HG03439 (cell line): ENCODE measurements around the gene CAST.
A peak's percentile ranks its signal among the peaks of the same experiment; 100 is the strongest.

Experiments used
- ATAC-seq: cut with Tn5 transposase; IDR thresholded peaks from one replicate; pipeline ENCODE4 v1.9.1; 2021; ENCODE audit warnings: mild to moderate bottlenecking, moderate library complexity; ENCODE audit not compliant: unreplicated experiment

The CAST gene

DNA sequence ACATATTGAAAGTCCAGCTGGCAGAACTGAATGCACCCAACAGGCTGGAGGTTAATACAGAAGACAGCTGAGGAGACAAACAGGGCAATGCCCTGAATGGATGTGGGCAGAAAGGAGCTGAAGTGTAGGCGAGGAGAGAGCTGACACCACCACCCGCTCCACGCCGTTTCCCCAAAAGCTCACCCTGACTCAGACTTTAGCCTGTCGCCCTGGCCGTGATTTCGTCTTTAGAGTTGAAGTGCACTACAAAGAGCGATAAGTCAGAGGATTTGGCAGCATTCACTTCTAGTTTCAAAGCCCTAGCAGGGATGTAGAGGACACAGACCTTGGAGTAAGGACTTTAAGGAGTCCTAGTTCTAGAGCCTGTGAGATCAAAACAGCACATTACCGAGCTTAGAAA is 147.7 kb downstream of the CAST start:
- no peak for ATAC-seq

DNA sequence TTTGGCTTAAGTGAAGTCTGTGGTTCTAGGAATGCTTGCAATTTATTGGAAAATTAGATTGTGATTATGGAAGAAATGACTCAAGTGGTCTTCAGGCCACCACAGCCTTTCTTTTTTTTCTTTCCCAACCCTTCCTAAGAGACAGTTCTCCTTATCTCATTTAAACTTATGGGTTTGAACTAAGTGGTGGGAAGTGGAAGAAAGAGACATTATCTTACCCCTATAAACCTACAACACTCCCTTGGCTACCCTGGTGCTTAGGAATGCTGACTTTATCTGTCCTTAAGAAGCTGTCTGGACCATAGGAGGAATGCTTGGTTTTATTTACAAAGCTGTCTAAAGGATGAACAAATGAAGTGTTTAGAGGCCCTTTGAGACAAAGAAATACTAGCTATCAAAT is 150.7 kb downstream of the CAST start:
- no peak for ATAC-seq

DNA sequence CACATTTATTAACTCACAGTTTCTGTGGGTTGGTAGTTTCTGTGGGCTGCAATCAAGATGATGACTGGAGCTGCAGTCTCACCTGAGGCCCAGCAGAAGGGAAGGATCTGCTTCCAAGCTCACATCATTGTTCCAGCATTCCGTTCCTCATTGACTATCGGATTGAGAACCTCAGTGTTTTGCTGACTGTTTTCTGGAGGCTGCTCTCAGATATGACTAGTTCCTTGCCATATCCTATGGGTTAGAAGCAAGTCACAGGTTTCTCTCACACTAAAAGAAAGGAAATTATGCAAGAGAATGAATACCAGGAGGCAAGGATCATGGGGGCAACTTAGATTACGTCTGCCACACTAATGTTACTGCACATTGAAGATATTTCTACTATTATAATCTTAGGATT is 151.9 kb downstream of the CAST start:
- ATAC-seq = no peak

DNA sequence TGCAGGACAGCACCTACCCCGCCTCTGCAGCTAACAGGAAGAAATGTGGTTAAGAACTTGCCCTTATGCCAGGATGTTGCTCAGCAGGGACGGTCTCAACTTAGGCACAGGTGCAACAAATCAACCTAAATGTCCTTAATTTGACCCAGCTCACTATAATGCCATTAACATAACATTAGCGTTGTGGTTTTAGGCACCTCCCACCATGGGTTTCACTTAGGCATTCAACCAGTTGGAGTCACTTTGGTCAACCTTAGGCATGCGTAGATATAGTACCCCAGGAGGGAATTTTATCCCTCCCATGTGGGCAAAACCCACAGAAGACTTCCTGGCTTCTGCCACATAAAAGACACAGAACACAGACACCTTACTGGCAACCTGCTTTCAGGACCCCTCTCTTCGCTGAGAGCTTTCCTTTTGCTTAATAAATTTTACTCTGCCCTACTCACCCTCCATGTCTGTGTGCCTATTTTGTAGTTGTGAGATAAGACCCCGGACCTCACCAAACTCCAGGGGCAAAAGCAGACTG is 154.3 kb downstream of the CAST start:
- ATAC-seq = peak; percentile 72

DNA sequence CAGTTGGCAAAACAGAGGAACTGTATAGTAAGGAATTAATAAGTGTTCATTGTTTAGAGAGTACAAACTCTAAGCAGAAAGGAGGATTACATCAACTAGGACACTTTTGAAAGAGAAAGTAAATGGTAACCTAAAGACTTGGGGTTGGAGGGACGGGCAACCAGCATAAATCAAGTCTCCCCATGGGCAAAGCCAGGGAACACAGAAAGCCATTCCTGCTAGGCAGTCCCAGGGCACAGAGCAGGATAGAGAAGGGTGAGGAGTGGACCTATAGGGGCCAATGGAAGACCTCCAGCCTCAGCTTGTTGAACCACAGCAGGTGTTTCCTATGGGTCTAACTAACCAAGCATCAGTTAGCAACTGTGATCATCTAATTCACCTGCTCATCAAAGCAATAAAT is 154.8 kb downstream of the CAST start:
- peak; percentile 33 for ATAC-seq

DNA sequence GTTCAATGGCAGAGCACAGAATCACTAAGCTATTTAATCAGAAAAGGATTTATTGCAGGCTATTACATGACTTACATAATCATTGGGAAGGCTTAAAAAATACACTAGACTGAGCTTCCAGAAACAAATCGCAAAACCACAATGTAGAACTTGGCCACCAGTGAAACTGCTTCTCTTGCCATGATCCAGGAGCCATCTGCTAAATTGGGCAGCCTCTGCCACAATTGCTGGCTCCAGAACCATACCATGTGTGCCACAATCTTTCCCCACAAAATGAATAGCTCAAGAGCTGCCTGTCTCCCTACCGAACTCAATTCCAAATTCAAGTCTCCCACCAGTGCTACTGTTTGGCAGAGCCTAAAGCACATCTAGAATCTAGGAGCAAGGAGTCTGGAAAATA is 155.3 kb downstream of the CAST start:
- no peak for ATAC-seq

DNA sequence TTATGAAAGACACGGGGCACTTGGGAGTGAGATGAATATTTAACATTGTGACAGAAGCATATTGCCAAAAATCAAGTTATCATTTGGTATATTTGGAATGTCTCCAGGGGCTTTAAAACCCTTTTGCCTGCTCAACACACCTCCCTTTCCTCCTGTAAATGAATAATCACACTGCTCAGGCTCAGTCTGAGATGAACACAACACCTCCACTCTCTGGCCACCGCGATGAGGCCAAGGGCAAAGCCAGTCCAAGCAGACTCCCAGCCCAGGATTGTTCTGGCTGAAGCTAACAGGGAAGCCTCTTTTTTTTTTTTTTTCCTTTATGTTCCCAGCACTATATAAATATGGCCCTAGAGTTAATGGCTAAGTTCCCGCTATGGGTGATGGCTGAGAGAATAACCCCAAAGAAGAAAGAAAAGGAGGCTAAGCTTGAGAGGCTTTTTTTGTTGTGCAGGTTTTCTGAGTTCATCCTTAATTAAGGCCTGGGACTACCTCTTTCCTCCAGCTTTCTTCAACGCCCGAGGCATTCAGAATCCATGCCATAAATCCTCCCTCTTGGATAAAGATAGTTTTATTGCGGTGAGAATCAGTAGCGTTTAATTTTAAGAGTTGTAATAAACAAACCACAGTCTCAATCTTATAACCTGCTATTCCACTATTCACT is 156.1 kb downstream of the CAST start:
- ATAC-seq = no peak

DNA sequence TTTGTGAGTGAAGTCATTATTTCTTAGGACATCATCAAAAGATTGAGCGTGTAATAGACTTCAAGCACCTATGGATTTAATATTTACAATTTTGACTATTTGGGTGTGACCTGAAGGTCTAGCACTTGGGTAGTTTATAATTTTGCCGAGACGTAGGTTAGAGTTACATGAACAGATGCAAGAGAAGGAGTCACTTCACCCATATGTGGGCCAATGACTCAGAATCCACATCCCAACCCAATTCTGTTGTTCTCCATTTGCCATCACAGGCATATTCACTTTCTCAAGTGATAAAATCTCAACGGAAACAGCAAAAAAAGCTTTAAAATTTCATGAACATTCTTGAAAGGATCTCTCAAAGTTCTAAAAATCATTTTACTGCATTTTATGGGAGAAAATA is 157.6 kb downstream of the CAST start:
- ATAC-seq = no peak

DNA sequence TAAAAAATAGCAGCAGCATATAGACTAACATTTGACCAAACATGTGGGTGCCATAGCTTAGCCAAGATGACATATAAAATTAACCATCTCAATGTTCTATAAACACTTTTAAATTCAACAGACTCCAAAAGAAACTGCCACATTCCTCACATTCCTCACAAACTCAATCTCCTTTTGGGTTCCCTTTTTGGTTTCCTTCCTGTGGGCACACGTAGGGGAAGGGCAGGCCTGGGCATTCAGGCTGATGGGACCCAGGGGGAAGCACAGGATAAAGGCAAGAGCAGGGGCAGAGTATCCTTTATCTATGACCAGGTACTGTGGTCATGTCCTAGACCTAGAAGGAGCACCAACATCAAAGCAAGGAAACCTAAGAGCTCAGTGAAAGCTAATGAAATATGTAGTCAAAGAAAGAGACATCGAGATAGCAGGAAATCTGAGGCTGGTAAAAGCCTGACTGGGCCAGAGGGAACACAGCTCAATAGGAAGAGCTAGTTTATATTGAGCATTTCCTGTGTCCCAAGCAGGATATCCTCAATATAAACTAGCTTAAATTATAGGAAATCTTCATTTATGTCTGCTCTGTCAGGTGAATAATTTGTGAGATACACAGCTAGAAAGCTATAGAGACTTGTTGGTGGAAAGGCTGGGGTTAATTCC is 159.2 kb downstream of the CAST start:
- ATAC-seq = no peak

DNA sequence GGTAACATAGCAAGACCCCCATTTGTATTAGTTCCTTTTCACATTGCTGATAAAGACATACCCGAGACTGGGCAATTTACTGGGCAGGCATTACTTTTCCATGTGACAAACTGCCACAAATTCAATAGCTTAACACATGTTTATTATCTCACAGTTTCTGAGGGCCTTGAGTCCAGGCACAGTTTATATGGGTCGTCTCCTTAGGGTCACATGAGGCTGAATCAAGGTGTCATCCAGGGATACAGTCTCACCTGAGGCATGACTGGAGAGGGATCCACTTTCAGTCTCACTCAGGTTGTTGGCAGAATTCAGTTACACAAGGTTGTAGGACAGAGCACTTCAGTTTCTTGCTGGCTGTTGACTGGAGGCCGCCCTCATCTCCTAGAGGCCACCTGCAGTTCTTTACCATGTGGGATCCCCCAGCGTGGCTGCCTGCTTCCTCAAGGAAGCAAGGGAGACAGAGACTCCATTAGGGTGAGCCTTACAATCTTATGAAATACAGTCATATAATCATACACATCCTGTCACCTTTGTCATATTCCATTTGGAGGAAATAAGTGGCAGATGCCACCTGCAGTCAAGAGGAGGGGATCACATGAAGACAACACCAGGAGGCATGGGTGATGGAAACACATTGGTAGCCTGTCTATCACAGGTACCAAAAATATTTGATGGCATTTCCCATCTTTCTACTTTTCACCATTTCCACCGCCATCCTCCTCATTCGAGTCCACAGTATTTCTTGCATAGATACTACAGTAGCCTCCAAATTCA is 160.7 kb downstream of the CAST start:
- ATAC-seq = no peak

DNA sequence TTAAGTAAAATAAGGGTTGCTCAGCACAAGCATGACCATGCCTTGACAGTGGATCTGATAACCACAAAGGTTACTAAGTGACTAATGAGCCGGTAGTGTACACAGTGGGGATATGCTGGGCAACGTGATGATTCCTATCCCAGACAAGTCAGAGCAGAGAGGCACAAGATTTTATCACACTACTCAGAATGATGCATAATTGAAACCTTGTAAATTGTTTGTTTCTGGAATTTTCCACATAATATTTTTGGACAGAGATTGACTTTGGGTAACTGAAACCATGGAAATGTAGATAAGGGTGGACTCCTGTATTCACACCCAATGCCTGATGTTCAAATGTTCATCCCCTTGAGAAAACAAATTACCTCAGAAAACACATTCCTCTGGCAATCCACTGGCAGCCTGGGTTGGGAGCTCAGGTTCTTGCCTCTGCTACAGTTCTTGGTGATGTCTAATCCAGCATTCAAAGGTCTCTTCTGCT is 161.8 kb downstream of the CAST start:
- peak; percentile 89 for ATAC-seq
